Testis (tissue), 2 donors: ENCODE data around the gene CKS2.

ENCODE experiments used
- POLR2A ChIP-seq: fragments of 450-650 bp; IDR thresholded peaks from one replicate; pipeline ENCODE4 v1.6.1; 2017; ENCODE audit warnings: antibody characterized with exemption, mild to moderate bottlenecking, moderate library complexity
- TF ChIP-seq, protein P1 (sequence below), 3 experiments: fragments of 450-650 bp in 2 of 3; fragments of 200-600 bp in 1 of 3; sonication (generic) in 1 of 3; IDR thresholded peaks; one replicate each; pipeline ENCODE4 v1.5.1; 2016 to 2019; ENCODE audit warnings: antibody characterized with exemption in 3 of 3, mild to moderate bottlenecking in 2 of 3, moderate library complexity in 1 of 3

DNA sequence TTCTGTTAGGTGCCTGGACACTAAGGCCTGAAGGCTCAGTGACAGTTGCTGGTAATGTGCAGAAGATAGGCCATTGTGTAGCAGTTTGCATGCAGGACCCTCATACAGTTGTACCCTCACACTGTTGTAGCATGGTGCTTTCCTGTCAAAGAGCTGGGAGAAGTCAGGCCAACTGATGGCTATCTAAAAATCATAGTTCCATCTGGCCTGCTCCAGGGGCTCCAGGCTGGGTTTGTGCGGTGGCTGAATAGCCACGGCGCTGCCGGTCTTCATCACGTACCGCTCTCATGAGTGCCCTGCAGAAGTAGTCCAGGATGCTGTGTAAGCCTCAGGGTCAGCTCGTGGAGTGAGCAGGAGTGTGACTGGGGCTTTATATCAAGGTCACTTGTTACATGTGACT lies 19.5 kb downstream of the CKS2 start:
- TF ChIP-seq, protein P1, sequence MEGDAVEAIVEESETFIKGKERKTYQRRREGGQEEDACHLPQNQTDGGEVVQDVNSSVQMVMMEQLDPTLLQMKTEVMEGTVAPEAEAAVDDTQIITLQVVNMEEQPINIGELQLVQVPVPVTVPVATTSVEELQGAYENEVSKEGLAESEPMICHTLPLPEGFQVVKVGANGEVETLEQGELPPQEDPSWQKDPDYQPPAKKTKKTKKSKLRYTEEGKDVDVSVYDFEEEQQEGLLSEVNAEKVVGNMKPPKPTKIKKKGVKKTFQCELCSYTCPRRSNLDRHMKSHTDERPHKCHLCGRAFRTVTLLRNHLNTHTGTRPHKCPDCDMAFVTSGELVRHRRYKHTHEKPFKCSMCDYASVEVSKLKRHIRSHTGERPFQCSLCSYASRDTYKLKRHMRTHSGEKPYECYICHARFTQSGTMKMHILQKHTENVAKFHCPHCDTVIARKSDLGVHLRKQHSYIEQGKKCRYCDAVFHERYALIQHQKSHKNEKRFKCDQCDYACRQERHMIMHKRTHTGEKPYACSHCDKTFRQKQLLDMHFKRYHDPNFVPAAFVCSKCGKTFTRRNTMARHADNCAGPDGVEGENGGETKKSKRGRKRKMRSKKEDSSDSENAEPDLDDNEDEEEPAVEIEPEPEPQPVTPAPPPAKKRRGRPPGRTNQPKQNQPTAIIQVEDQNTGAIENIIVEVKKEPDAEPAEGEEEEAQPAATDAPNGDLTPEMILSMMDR (IDR thresholded peaks at IDR 0.05), result no peak
- TF ChIP-seq POLR2A, result no peak
